ENCODE results near the gene FNDC3A.

FNDC3A gene

GRCh38 chr13:49171359-49171758, 195.6 kb downstream of the FNDC3A start:
- no peaks in the 10 kb centered on the region for H4K20me1 ChIP-seq (ENCODE audit: insufficient read depth)
- H3K4me1 ChIP-seq (ENCODE audit: low read depth, poor library complexity, severe bottlenecking) = no peaks in the 10 kb centered on the region
- H3K79me2 ChIP-seq (ENCODE audit: insufficient read depth, low read depth) = no peaks in the 10 kb centered on the region
- H3K4me2 ChIP-seq = no peak overlapping the region
- no peak overlapping the region for H3K9ac ChIP-seq
- H3K27me3 ChIP-seq (ENCODE audit: insufficient read depth, low read depth) = no peaks in the 10 kb centered on the region
- no peak overlapping the region for H3K27ac ChIP-seq
- no peak for TF ChIP-seq CTCF (conservative IDR thresholded peaks at IDR 0.05; ENCODE audit: low read depth, low read length)
- H2AFZ ChIP-seq (ENCODE audit: low read depth) = no peak overlapping the region
- no peaks in the 10 kb centered on the region for H3K36me3 ChIP-seq (ENCODE audit: insufficient read depth)
- no peak overlapping the region for H3K4me3 ChIP-seq (IDR thresholded peaks at IDR 0.05; ENCODE audit: insufficient read depth, low read depth, low read length)

GRCh38 chr13:49183672-49184325, 208.1 kb downstream of the FNDC3A start:
- H3K4me2 ChIP-seq = no peak overlapping the region
- H4K20me1 ChIP-seq (ENCODE audit: insufficient read depth) = no peaks in the 10 kb centered on the region
- no peaks in the 10 kb centered on the region for H3K4me1 ChIP-seq (ENCODE audit: low read depth, poor library complexity, severe bottlenecking)
- no peaks in the 10 kb centered on the region for H3K27me3 ChIP-seq (ENCODE audit: insufficient read depth, low read depth)
- no peak for TF ChIP-seq CTCF (conservative IDR thresholded peaks at IDR 0.05; ENCODE audit: low read depth, low read length)
- H3K4me3 ChIP-seq (IDR thresholded peaks at IDR 0.05; ENCODE audit: insufficient read depth, low read depth, low read length) = no peak overlapping the region
- H3K27ac ChIP-seq = no peak overlapping the region
- no peaks in the 10 kb centered on the region for H3K36me3 ChIP-seq (ENCODE audit: insufficient read depth)
- H3K79me2 ChIP-seq (ENCODE audit: insufficient read depth, low read depth) = no peaks in the 10 kb centered on the region
- no peak overlapping the region for H3K9ac ChIP-seq
- H2AFZ ChIP-seq (ENCODE audit: low read depth) = no peak overlapping the region

GRCh38 chr13:49184621-49185020, 208.9 kb downstream of the FNDC3A start:
- H3K27me3 ChIP-seq (ENCODE audit: insufficient read depth, low read depth) = no peaks in the 10 kb centered on the region
- H3K9ac ChIP-seq = no peak overlapping the region
- no peak overlapping the region for H3K4me2 ChIP-seq
- H4K20me1 ChIP-seq (ENCODE audit: insufficient read depth) = no peaks in the 10 kb centered on the region
- H3K4me1 ChIP-seq (ENCODE audit: low read depth, poor library complexity, severe bottlenecking) = no peaks in the 10 kb centered on the region
- no peak overlapping the region for H3K27ac ChIP-seq
- no peak for TF ChIP-seq CTCF (conservative IDR thresholded peaks at IDR 0.05; ENCODE audit: low read depth, low read length)
- H3K4me3 ChIP-seq (IDR thresholded peaks at IDR 0.05; ENCODE audit: insufficient read depth, low read depth, low read length) = no peak overlapping the region
- H2AFZ ChIP-seq (ENCODE audit: low read depth) = no peak overlapping the region
- no peaks in the 10 kb centered on the region for H3K36me3 ChIP-seq (ENCODE audit: insufficient read depth)
- H3K79me2 ChIP-seq (ENCODE audit: insufficient read depth, low read depth) = no peaks in the 10 kb centered on the region

GRCh38 chr13:49185264-49185663, 209.6 kb downstream of the FNDC3A start:
- H2AFZ ChIP-seq (ENCODE audit: low read depth) = no peak overlapping the region
- no peaks in the 10 kb centered on the region for H3K27me3 ChIP-seq (ENCODE audit: insufficient read depth, low read depth)
- H3K4me1 ChIP-seq (ENCODE audit: low read depth, poor library complexity, severe bottlenecking) = no peaks in the 10 kb centered on the region
- no peak overlapping the region for H3K9ac ChIP-seq
- no peak for TF ChIP-seq CTCF (conservative IDR thresholded peaks at IDR 0.05; ENCODE audit: low read depth, low read length)
- H4K20me1 ChIP-seq (ENCODE audit: insufficient read depth) = no peaks in the 10 kb centered on the region
- no peak overlapping the region for H3K27ac ChIP-seq
- no peak overlapping the region for H3K4me2 ChIP-seq
- H3K4me3 ChIP-seq (IDR thresholded peaks at IDR 0.05; ENCODE audit: insufficient read depth, low read depth, low read length) = no peak overlapping the region
- no peaks in the 10 kb centered on the region for H3K79me2 ChIP-seq (ENCODE audit: insufficient read depth, low read depth)
- no peaks in the 10 kb centered on the region for H3K36me3 ChIP-seq (ENCODE audit: insufficient read depth)

Data from KMS-11 (cell line).